ENCODE results near the gene RNF39.

Gene RNF39

DNA sequence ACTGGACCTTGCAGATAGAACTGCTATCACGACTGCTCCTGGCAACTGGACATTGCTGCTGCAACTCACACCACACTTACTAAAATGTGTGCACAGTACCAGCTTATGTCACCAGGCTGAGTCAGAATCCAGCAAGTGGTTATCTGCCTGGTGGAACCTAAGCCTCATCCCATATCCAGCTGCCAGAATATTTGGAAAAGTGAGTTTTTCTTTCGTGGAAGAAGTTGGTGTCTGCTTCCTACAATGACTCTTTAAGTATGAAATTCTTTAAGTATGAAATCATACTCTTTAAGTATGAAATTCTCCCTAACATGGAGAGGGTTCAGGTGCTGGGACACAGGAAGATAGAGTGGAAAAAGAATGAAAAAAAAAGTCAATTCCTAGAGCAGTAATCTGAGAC is 30.9 kb downstream of the RNF39 start:
- TF ChIP-seq, protein P1, sequence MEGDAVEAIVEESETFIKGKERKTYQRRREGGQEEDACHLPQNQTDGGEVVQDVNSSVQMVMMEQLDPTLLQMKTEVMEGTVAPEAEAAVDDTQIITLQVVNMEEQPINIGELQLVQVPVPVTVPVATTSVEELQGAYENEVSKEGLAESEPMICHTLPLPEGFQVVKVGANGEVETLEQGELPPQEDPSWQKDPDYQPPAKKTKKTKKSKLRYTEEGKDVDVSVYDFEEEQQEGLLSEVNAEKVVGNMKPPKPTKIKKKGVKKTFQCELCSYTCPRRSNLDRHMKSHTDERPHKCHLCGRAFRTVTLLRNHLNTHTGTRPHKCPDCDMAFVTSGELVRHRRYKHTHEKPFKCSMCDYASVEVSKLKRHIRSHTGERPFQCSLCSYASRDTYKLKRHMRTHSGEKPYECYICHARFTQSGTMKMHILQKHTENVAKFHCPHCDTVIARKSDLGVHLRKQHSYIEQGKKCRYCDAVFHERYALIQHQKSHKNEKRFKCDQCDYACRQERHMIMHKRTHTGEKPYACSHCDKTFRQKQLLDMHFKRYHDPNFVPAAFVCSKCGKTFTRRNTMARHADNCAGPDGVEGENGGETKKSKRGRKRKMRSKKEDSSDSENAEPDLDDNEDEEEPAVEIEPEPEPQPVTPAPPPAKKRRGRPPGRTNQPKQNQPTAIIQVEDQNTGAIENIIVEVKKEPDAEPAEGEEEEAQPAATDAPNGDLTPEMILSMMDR (IDR thresholded peaks at IDR 0.05; ENCODE audit: low read depth, low read length): no peak
- in situ Hi-C loops (cut with HindIII; ENCODE audit: low sequenced_read_pairs): no loop called here
- peak; percentile 36 for DNase-seq (ENCODE audit: low read depth, low spot score)
- no peak overlapping the region for H3K4me3 ChIP-seq (ENCODE audit: low read depth, low read length)

DNA sequence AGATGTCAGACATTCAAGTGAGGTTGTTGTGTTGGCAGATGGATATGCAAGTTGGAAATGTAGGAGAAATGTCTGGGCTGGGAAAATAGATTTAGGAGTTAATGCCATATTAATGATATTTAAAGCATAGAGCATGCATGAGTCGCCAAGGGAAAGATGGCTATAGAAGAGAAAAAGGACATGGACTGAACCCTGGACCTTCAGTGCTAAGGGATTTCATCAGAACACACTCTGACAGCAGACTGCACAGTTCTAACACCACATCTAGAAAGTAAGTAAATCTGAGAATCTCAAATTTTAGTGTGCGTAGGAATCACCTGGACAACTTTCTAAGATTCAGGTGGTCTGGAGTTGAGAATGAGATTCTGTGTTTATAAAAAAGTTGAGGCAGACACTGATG is 31.8 kb downstream of the RNF39 start:
- DNase-seq (ENCODE audit: low read depth, low spot score): no peak
- in situ Hi-C loops (cut with HindIII; ENCODE audit: low sequenced_read_pairs): no loop called here
- TF ChIP-seq, protein P1 (IDR thresholded peaks at IDR 0.05; ENCODE audit: low read depth, low read length): no peak
- H3K4me3 ChIP-seq (ENCODE audit: low read depth, low read length): no peak overlapping the region

DNA sequence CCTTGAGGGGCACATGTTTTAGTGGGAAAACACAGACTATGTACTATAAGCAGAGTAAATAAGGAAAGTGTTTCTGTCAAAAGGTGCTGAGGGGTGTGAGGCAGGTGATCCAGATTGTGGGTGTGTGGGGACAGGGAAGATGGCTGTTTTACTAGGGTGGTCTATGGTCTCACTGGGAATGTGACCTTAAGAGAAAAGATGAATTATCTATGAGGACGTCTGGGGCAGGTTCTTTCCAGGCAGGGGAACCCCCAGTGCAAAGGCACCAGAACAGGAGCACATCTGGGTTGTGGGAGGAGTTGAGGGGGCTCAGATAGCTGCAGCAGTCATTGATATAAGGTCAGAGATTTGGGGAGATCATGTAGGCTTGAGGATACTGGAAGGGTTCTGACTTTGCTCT is 32.7 kb downstream of the RNF39 start:
- no peak for DNase-seq (ENCODE audit: low read depth, low spot score)
- TF ChIP-seq, protein P1 (IDR thresholded peaks at IDR 0.05; ENCODE audit: low read depth, low read length): no peak
- no peak overlapping the region for H3K4me3 ChIP-seq (ENCODE audit: low read depth, low read length)
- in situ Hi-C loops (cut with HindIII; ENCODE audit: low sequenced_read_pairs): no loop called here

DNA sequence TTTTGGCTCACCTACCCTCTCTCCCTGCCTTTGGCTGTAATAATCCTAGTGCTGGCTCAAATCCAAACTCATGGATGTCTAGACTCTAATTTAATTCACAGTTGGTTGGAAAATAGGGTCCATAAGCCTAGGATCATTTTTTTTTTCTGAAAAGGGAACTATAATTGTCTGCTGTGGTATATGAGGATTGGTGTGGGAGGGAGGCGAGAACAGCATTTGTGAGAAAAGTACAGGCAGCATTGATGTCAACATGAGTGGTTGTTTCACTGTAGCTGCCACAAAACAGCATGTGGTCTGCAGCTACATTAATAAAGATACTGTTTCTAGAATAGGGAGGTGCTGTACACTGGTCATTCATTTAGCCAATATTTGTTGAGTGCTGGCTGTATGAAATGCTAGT is 33.1 kb downstream of the RNF39 start:
- H3K4me3 ChIP-seq (ENCODE audit: low read depth, low read length): no peak overlapping the region
- in situ Hi-C loops (cut with HindIII; ENCODE audit: low sequenced_read_pairs): no loop called here
- no peak for DNase-seq (ENCODE audit: low read depth, low spot score)
- TF ChIP-seq, protein P1 (IDR thresholded peaks at IDR 0.05; ENCODE audit: low read depth, low read length): no peak

DNA sequence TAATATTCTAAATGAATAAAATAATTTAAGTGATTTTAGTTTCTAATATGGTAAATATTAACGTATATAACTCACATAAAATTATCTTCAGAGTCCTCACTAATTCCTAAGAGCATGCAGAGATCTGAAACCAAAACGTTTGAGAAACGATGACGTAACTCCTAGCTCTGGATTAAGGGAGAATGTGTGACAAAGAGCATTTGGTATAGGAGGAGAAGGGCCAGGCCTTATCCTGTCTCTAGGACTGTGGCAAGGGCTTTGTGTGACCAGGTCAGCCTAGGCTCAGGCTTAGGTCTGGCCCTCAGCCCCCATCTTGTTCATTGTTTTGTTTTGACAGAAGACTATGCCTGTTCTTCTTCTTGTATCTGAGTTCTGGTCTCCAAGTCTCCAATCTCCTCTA is 33.7 kb downstream of the RNF39 start:
- TF ChIP-seq, protein P1 (IDR thresholded peaks at IDR 0.05; ENCODE audit: low read depth, low read length): no peak
- no peak for DNase-seq (ENCODE audit: low read depth, low spot score)
- no peak overlapping the region for H3K4me3 ChIP-seq (ENCODE audit: low read depth, low read length)
- in situ Hi-C loops (cut with HindIII; ENCODE audit: low sequenced_read_pairs): no loop called here

DNA sequence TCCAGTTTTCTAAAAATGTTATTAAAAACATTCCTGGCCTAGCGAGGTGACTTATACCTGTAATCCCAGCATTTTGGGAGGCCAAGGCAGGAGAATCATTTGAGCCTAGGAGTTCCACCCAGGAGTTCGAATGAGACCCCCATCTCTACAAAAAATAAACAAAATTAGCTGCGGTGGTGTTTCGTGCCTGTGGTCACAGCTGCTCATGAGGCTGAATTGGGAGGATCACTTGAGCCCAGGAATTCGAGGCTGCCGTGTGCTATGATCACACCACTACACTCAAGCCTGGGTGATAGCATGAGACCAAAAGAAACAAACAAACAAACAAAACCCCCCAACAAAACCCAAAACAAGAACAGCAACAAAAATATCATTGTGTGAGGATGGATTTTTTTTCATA is 34.3 kb downstream of the RNF39 start:
- DNase-seq (ENCODE audit: low read depth, low spot score): no peak

More for the DNA sequence above, 34.3 kb downstream of the RNF39 start:
- H3K4me3 ChIP-seq (ENCODE audit: low read depth, low read length): no peak overlapping the region
- in situ Hi-C loops (cut with HindIII; ENCODE audit: low sequenced_read_pairs): no loop called here
- TF ChIP-seq, protein P1 (IDR thresholded peaks at IDR 0.05; ENCODE audit: low read depth, low read length): no peak

Measured in astrocyte of the spinal cord (primary cell).